ENCODE results near the gene MAGI1.

- TF ChIP-seq CTCF (IDR thresholded peaks at IDR 0.05) (peak in 1 of 6 experiments; percentile 17), EP300 (IDR thresholded peaks at IDR 0.05) (no peak)
Observed at GRCh38 chr3:66039590-66039887, 821 bp upstream of the MAGI1 start.
